GM21515 (cell line): ENCODE results near the gene EYA2.
"Not testable (repeated sequence)": the region's sequence is repeated elsewhere in the genome, so short reads cannot be mapped to it uniquely, and the experiment has no call there.

ENCODE experiments used
- ATAC-seq: cut with Tn5 transposase; IDR thresholded peaks from one replicate; pipeline ENCODE4 v1.9.1; 2021; ENCODE audit not compliant: unreplicated experiment

The EYA2 gene

DNA sequence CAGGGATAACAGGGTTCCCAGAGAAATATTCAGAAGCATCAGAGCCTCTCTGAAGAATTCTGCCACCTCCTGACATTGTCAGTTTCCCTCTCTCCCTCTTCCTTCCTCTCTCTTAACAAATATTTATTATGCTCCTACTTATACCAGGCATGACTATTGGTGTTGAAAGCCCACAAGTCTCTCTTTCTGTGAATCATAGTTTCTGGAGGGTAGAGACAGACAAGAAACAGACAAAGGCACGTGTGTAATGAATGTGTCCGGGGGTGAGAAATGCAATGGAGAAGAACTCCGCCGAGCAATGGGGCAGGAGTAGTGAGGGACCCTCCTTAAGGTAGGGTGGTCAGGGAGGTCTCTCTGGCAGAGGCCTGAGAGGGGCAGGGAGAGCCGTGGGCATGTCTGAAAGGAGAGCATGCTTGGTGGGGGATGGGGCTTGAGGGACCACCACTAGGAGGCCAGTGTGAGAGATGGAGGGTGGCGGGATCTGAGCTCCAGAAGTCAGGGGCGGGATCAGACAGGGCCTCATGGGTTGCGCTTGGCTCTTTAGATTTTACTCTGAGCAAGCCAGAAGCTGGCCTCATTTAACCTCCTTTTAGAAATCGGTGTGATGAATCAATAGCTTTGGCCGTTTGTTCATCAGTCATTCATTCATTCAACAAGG lies 57.3 kb downstream of the EYA2 start:
- ATAC-seq, result no peak

DNA sequence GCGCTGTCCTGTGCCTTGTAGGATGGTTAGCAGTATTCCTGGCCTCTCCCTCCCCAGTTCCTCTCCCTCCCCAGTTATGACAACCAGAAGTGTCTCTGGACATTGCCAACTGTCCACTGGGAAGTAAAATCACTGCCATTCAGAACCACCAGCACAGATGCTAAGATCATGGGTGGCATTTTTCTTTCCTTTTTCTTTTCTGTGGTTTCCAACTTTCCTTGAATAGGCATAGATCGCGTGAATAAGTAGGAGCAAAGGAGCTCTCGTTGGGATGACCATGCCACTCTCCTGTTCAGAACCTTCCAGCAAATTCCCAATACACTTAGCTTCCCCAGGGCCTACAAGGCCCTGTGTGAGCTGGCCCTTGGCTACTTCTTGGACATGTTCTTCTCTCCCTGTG lies 59.0 kb downstream of the EYA2 start:
- no peak for ATAC-seq

DNA sequence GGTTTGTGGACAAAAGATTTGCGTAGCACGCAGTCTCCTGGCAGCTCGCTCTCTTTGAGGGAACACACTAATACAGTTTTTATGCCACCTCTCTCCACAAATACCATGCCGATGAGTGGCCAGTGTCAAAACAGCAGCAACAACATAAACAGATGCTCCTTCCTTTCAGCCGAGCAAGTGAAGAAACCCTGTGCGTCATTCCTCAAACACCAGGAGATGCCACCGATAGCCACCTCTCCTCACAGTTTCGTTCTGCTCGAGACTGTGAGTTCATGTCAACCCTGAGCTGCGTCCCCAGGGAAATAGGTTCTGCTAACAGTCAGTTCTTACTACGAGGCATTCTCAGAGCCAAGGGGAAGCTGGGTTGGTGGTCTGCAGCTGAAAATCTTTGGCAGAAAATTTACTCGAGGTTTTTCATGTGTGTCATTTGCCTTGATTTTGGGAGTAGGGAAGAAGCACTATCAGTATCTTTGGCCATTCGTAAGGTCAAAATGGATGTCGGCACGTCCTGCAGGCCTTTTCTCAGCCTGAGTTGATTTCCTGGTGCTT lies 59.9 kb downstream of the EYA2 start:
- no peak for ATAC-seq

DNA sequence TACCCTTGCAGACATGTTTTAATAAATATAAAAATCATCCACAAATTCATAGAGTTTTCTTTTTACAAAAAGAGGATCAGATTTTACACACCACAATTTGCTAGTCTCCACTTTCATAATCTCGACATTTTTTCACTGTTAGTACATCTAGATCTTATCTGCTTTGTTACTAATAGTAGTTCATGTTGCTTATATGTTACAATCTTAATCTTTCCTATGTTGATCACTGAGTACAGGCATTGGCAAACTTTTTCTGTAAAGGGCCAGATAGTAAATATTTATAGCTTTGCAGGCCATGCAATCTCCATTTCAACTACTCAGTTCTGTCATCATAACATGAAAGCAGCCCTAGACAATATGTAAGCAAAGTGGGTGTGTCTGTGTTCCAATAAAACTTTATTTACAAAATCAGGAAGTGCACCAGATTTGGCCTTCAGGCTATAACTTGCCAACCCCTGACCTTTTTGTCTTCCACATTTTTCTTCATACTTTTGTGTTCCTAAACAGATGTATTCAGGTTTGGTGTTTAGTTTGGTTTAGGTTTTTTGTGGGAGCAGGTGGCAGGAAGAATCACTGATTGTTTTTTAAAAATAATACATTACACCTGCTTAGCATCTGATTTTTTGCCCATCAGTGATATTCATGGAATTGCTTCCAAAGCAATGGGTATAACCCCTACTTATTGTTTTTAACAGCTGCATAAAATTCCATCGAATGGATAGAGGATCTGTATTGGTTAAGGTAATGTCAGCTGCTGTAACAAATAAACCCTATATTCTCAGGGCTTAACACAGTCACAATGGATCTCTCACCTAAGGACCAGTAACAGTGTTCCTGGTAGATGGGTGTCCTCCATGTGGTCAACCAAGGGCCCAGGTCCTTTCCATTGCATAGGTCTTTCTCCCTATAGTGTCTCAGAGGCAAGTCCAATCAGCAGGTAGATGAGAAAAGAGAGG lies 61.2 kb downstream of the EYA2 start:
- no peak for ATAC-seq

DNA sequence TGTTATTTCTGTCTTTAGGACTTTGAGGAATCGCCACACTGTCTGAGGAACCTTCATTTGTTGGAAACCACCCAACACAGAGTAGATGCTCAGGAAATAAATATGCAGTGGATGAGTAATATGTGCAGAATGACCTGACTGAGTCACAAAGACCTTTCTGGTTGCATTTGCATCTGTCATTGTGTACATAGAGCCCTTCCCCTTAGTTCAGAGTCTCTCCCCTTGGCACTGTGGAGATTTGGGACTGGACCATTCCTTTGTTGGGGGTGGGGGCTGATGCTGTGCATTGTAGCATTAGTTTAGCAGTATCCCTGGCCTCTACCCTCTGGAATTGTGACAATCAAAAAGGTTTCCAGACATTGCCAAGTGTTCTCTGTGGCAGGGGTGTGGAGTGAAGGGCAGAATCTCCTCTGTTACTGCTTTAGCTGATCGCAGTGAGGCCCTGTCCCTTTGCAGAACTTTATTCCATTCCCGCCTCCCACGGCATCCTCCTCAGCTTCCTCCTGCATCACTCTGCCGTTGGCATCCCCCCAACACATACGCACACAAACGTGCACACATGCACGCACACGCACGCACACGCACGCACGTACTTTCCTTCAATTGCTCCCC lies 64.5 kb downstream of the EYA2 start:
- no peak for ATAC-seq

DNA sequence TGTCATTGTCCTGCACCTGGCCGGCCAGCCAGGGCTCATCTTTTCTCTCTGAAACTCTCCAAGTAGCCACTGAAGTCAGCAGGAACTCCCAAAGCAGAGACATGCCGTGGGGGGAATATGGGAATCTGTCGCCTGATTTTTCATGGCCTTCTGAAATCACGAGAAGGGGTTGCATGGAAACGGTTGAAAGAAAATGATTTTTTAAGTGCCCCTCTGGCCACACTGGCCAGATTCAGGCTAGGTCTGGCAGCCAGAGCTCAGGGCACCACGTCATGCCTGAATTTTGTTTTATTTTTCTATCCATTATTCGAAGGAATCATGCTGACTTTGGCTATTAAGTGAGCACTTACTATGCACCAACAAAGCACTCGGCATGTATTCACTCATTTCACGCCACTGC lies 65.2 kb downstream of the EYA2 start:
- ATAC-seq, result no peak

DNA sequence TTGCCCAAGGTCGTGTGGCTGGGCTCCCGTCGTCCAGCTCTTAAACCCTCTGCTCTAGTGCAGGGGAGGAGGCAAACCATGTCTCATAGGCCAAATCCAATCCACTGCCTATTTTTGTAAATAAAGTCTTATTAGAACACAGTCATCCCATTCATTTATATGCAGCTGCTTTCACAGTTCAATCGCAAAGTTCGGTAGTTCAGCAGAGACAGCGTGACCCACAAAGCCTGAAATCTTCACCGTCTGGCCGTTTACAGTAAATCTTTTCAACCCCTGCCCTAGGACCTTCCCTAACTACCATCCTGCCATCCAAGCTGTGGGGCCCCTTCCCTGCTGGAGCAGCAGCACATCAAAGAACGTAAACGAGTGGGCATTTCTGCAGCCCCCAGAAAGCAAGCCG lies 65.9 kb downstream of the EYA2 start:
- no peak for ATAC-seq

DNA sequence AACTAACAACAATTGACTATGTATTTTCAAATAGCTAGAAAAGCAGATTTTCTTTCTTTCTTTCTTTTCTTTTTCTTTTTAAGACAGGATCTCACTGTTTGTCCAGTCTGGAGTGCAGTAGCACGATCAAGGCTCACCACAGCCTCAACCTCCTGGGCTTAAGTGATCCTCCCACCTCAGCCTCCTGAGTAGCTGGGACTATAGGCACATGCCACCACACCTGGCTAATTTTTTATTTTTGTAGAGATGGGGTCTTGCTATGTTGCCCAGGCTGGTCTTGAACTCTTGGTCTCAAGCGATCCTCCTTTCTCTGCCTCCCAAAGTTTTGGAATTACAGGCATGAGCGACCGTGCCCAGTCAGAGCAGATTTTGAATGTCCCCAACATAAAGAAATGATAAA lies 67.3 kb downstream of the EYA2 start:
- not testable (repeated sequence) for ATAC-seq

DNA sequence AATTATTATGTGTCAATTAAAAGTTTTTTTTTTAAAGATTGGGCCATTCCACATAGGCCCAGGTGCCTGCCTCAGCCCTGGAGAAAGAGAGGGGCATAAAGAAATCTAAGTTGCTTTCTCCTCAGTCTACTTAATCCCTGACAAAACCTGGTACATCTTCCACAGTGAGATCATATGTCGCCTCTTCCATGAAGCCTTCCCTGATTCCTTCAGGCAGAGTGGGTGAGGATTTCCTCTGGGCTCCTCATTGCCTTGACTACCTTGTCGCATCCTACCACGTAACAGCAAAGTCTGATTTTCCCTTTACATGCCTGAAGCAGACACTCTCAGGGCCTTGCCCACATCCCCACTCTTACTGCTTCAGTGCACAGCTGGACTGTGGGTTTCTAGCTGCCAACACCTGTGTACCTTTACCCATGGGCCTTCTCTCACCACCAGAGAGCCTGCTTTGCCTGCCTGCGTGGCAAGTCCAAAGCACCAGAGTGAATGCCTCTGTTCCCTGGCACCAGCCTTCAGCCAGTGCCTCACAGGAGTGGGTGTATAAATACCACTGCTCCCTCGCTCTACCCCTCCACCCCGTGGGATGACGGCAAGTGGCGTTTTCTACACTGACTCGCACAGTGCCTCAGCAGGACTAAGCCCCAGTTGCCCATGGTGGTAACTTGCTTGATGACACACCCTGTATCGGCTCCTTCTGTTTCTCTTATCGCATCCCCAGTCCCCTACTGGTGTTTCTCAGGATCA lies 68.0 kb downstream of the EYA2 start:
- no peak for ATAC-seq

DNA sequence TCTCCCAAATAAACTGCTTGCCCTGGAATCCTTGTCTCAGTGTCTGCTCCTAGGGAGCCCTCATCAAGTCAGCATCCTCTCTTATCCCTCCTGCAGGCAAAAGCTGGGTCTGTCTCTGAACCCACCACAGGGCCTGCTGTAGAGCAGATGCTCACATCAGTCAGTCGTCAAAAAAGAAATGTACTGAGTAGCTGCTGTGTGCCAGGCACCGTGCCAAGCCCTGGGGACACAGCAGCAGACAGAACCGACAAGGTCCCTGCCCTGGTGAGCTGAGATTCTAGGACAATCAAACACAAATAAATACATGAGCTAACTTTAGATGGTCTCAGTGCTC lies 68.5 kb downstream of the EYA2 start:
- ATAC-seq, result no peak

DNA sequence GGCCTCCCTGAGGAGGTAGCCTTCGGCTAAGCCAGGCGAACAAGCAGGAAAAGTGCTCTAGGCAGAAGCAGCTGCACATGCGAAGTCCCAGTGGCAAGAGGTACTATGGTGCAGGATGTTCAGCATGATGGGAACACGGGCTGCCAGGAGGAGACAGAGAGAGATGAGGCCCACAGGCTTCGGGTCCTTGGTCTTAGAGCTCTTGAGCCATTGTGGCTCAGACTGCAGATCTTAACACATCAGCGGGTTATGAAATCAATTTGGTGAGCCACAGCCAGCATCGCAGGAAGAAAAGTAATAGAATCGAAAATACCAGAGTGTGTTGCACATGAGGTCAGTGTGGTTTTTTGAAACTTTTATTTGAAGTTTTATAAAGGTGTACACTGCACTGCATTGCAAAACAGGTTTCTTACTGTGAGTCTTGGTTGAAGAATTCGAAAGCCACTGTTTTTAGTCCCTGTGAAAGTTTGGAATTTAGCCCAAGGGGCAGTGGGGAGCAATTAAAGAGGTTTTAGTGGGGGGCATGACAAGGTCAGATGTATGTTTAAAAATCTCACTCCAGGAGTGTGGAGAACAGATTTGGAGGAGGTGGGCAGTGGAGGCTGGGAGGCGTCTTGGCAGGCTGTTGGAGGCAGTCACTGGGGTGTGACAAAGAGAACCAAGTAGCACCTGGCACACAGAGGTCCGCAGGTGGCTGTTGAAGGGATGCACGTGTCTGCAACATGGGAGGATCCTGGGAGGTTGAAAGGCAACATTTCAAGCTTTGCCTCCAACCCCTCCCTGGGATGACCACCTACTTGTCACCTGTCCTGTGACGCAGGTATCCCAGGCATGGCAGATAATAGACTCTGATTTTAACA lies 69.3 kb downstream of the EYA2 start:
- no peak for ATAC-seq

DNA sequence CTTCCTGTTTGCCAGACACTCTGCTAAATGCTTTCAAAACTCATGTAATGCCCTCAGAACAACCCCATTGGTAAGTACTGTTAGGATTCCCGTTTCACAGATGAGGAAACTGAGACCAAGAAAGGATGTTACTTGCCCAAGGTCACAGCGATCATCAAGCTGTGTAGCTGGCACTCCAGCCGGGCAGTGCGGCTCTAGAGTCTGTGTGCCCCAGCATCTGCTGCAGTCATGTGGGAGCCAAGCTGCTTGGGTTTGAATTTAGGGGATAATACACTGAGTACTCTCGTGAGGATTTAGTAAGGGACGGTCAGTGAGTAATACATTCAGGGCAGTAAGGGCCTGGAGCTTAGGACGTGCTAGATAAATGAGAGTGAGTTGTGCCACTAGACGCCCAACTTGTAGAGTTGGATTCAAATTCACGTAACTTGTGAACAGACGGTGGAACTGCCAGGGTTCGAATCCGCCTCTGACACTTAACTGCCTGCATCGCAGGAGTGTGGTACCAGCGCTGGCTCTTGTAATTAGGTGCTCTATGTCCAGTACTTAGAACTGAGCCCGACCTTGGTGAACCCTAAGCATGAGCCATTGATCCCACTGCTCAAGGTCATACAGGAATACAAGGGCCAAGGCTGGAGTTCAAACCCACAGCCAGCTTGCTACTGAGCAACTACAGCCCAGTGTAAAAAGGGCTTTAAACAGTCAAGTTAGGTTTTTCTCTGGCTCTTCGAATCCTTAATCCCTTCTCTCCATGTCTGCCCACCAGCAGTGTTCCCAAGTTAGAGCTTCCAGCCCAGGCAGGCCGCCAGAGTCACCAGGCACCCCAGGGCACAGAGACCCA lies 70.2 kb downstream of the EYA2 start:
- ATAC-seq, result no peak

DNA sequence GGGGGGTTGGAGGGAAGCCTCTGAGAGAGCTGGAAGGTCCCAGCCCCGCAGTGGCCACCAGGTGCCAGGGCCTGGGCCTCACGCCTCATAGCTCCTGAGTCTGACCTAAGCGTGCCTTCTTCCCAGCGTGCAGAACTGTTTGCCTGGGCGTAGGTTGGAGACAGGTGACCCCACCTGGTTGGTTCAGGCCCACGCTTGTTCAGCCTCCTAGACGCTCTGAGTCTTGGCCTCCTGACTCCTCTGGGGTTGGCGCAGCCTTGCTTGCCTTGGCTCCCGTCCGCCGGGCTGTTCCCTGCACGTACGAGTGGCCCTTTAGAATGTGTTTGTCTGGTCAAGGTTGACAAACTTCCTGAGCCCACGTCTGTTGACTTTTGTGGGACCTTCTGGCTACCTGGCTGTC lies 70.8 kb downstream of the EYA2 start:
- ATAC-seq, result no peak

DNA sequence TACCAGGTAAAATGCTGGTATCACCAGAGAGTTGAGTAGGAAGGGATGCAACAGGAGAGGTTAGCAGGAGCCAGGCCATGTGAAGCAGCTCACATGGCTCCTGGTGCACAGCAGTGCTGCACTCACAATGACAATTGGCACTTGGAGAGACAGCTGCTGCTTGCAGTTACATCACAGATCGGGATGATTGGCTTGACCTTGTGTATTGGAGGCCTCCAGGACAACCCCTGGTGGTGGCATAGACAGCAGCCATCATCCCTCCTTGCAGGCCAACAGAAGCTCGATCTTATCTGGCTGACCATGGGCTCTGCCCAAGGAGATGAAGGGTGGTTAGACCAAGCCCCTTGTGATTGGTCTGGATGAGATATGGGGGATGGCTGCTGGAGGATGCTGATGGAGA lies 73.0 kb downstream of the EYA2 start:
- ATAC-seq, result no peak

DNA sequence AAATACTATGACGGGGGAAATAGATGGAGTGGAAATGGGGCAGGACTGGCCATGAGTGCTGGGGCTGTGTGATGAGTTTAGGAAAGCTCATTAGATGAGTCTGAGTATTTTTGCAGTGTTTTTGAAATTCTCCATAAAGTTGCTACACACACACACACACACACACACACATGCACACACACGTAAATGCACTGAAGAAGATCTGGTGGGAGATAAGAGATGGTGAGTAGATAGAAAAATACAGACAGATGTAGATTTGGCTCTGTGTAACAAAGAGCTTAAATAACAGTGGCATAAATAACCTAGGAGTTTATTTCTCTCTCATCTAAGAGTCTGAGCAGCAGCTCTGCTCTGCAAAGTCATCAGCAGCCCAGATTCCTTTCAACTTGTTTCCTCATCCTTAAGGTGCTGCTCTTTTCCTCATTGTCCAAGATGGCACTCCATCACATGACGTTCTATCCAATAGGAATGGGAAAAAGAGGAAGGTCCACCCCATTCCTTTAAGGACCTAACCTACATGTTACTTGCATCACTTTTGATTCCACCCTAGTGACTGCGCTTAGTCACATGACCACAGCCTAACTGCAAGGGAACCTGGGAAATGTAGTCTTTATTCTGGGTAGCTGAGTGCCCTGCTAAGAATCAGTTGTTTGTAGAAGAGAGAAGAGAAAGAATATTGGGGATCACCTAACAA lies 76.4 kb downstream of the EYA2 start:
- no peak for ATAC-seq

DNA sequence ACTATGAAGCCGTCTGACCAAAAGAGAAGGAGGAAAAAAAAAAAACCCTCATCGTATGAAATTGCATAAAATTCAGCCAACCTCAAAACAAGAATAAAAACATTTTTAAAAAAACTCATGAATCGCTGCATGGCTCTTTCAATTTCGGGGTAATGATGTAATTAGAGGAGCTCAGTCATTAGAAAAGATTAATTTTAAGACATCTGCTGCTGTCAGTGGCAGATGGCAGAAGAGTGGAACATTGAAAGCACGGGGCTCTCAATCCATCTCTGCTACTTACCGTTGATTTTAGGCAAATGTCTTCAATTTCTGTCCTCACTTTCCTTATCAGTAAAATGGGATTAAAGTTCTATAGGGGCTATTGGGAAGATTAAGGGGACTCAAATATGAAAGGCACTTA lies 79.1 kb downstream of the EYA2 start:
- ATAC-seq, result no peak

DNA sequence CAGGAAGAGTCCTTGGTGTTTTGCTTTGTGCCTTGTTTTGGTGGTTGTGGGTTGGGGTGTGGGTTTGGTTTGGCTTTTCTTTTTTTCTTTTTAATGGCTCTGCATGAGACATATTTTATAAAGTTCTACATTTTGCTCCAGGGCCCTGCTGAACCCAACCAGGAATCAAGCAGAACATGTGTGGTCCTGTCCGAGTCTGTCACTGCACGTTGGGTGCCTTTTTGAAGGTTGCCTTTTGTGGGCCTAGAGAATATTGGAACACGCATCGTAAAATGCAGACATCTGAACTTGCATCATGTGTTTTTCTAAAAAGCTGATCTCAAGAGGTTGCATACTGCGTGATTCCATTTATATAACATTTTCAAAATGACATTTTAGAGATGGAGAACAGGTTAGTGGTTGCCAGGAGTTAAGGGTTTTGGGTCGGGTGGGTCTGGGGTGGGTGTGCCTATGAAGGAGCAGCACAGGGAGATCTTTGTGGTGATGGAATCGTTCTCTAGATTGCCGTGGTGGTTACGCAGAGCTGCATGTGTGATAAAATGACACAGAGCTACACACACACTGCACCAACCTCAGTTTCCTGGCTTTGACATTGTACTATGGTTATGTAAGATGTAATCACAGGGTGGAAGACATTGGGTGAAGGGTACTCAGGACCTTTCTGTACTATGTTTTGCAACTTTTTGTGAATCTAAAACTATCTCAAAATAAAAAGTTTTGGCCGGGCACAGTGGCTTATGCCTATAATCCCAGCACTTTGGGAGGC lies 80.2 kb downstream of the EYA2 start:
- ATAC-seq, result no peak

DNA sequence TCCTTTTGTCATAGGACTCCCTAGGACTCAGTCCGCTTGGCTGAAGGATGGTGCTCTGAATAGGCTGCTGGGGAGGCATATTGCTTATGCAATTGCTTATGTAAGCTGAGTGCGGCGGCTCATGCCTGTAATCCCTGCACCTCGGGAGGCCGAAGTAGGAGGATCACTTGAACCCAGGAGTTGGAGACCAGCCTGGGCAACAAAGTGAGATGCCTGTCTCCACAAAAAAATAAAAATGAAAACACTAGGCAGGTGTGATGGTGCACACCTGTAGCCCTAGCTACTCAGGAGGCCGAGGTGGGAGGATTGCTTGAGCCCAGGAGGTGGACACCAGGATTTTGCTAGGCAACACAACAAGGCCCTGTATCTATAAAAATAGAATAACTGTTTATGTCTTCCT lies 81.3 kb downstream of the EYA2 start:
- ATAC-seq, result no peak
